ENCODE measurements around the gene CDC73. TPM values are rescaled to one million over a fixed set of nuclear protein-coding genes. Genes with fewer than 3 reads are reported as not detected.
A peak's percentile ranks its signal among the peaks of the same experiment; 100 is the strongest.

CDC73 gene
- total and polyA plus RNA-seq, 2 of the 13 experiments (the other 11 are each of a cell fraction or from before 2014, with no cell fraction given): 20.2 to 26.3 TPM

GRCh38 chr1:193114485-193115095, 7.2 kb upstream of the CDC73 start (continued):
- TF ChIP-seq SP5 (CRISPR knock-in tag; IDR thresholded peaks at IDR 0.05; ENCODE audit: borderline replicate concordance, low read depth): no peak
- no peak for TF ChIP-seq ZNF687 (CRISPR knock-in tag; IDR thresholded peaks at IDR 0.05)
- TF ChIP-seq RERE (CRISPR knock-in tag; IDR thresholded peaks at IDR 0.05; ENCODE audit: low read depth): peak; percentile 84
- no peak for TF ChIP-seq TFAP4 (IDR thresholded peaks at IDR 0.05; ENCODE audit: borderline replicate concordance, low read depth)
- no peak for TF ChIP-seq TFDP1 (CRISPR knock-in tag; IDR thresholded peaks at IDR 0.05; ENCODE audit: borderline replicate concordance)
- no peak for TF ChIP-seq AGO2 (optimal IDR thresholded peaks at IDR 0.05; ENCODE audit: low read depth, low read length)
- TF ChIP-seq ZMYM3 (CRISPR knock-in tag; IDR thresholded peaks at IDR 0.05): no peak
- TF ChIP-seq ZNF563 (CRISPR knock-in tag; IDR thresholded peaks at IDR 0.05): no peak
- TF ChIP-seq MYC (CRISPR knock-in tag; IDR thresholded peaks at IDR 0.05; ENCODE audit: borderline replicate concordance): no peak
- no peak for TF ChIP-seq ISX (CRISPR knock-in tag; conservative IDR thresholded peaks at IDR 0.05)
- TF ChIP-seq ZNF574 (CRISPR knock-in tag; IDR thresholded peaks at IDR 0.05): no peak
- no peak for TF ChIP-seq ZNF224 (CRISPR knock-in tag; IDR thresholded peaks at IDR 0.05)
- TF ChIP-seq HMG20A (CRISPR knock-in tag; IDR thresholded peaks at IDR 0.05; ENCODE audit: borderline replicate concordance): peak; percentile 94; the same call in 1 of the 2 replicates
- TF ChIP-seq NFIB (CRISPR knock-in tag; IDR thresholded peaks at IDR 0.05; ENCODE audit: borderline replicate concordance): no peak

Data from HepG2 (cell line).